Brain microvascular endothelial cell (primary cell): ENCODE results near the gene TANC1.

Experiments used
- DNase-seq: peaks from one replicate; pipeline ENCODE4 v3.0.0-alpha.2; 2020
- H3K27ac ChIP-seq: fragments of 250-450 bp; sonication (Bioruptor Pico); 2 replicates; pipeline ENCODE4 v1.5.1; 2020; ENCODE audit warnings: mild to moderate bottlenecking, moderate library complexity
- H3K27me3 ChIP-seq: fragments of 250-450 bp; sonication (Bioruptor Pico); replicated peaks from 2 replicates; pipeline ENCODE4 v1.5.1; 2020; ENCODE audit warnings: mild to moderate bottlenecking
- H3K36me3 ChIP-seq: fragments of 250-450 bp; sonication (Bioruptor Pico); replicated peaks from 2 replicates; pipeline ENCODE4 v1.5.1; 2020; ENCODE audit warnings: mild to moderate bottlenecking
- H3K4me3 ChIP-seq: 2 replicates; pipeline ENCODE4 v1.5.1; 2011; ENCODE audit warnings: low read depth, mild to moderate bottlenecking, control low read depth, low read length, moderate library complexity
- CTCF ChIP-seq: IDR thresholded peaks from 2 replicates; pipeline ENCODE4 v1.5.1; 2011; ENCODE audit warnings: low read depth, mild to moderate bottlenecking, moderate library complexity, low read length, control low read depth, inconsistent platforms; ENCODE audit errors: missing control alignments
- in situ Hi-C: cut with HindIII; loops from 2 replicates; pipeline ENCODE4 v1.10.0; 2017; ENCODE audit warnings: low sequenced_read_pairs, low pct_ligation_motif_present

Gene TANC1

DNA sequence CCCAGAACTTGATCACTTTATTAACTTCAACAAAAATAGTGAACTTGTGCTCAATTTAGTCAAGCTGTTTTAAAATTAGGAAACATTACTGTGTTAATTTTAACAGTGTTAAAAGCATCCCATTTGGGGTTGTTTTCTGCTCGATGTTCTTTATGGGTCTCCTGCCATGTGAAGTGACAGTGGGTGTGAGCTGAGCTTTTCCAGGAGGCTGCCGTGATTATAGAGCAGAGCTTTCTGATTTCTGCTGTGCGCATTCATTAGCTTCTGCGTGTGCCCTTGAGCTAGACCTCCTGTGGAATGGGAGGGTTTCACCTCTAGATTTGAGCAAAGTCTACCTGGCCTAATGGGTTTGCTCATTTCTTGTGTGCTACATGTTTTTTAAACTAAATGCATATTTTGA is 196.6 kb downstream of the TANC1 start:
- Histone ChIP-seq H3K27me3 (no peaks in the 10 kb centered on the region), H3K4me3 (no peak overlapping the region), H3K36me3 (peaks cover 26% of the 10 kb centered on the region), H3K27ac (no peak overlapping the region)
- no peak for DNase-seq
- in situ Hi-C loops: no loop called here
- no peak for TF ChIP-seq CTCF

DNA sequence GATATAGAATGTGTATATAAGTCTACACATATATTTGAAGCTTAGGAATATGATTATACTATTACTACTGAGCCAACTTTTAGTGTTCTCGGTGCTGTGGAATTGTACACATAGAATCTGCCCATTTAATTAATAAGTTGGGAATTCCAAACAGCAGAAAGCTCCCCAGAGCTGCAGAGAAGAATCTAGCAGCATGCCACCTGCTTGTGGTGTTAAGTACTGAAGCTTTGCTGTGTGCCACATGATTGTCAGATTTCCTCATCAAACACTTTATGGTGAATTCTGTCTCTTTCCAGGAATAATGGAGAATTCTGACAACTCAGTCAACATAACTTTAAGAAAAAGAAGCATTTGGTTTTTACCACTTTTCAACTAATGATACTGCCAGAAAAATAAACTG is 200.3 kb downstream of the TANC1 start:
- Histone ChIP-seq H3K4me3 (no peak overlapping the region), H3K36me3 (peaks cover 34% of the 10 kb centered on the region), H3K27me3 (no peaks in the 10 kb centered on the region), H3K27ac (peak overlapping the region; percentile 8)
- peak; percentile 54 for TF ChIP-seq CTCF
- peak; percentile 45 for DNase-seq
- in situ Hi-C loops: no loop called here

GRCh38 chr2:159169187-159169586 is 200.7 kb downstream of the TANC1 start:
- Histone ChIP-seq H3K27me3 (no peaks in the 10 kb centered on the region), H3K4me3 (no peak overlapping the region), H3K36me3 (peaks cover 39% of the 10 kb centered on the region), H3K27ac (peak overlapping the region; percentile 8)
- DNase-seq: peak; percentile 14
- TF ChIP-seq CTCF: no peak
- in situ Hi-C loops: no loop called here

DNA sequence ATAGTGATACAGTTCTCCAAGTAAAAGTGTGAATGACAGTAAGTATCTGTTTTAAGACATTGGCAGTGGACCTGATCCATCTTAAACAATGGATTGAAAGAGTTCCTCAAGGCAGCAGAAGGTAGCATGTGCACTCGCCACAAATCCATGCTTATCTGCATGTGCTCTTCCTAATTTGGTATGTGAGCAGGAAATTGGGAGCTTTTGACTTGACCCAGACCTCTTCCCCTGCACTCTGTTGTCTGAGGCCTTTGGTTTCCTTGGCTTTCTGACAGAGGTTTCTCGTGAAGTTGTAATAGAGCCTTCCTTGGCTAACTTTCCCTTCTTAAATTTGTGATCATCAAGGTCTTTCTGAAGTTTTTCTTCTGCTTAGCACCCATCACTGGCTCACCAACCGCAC is 204.0 kb downstream of the TANC1 start:
- no peak for TF ChIP-seq CTCF
- in situ Hi-C loops: no loop called here
- Histone ChIP-seq H3K27ac (no peak overlapping the region), H3K27me3 (no peaks in the 10 kb centered on the region), H3K36me3 (peaks cover 46% of the 10 kb centered on the region), H3K4me3 (no peak overlapping the region)
- DNase-seq: no peak

DNA sequence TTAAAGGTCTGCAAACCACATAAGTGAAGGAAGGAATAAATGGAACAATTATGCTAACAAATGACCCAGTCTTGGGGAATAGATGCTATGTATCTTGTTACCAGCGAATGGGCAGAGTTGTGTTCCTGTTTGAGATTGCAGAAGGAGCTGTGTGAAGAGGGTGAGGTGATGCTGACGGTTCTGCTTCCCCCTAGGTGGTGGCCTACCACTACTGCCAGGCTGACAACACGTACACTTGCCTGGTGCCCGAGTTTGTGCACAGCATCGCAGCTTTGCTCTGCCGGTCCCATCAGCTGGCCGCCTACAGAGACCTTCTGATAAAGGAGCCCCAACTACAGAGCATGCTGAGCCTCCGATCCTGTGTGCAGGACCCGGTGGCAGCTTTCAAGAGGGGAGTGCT is 206.3 kb downstream of the TANC1 start:
- TF ChIP-seq CTCF: no peak
- Histone ChIP-seq H3K27me3 (no peaks in the 10 kb centered on the region), H3K4me3 (no peak overlapping the region), H3K27ac (no peak overlapping the region), H3K36me3 (peaks cover 66% of the 10 kb centered on the region)
- no peak for DNase-seq
- in situ Hi-C loops: no loop called here

GRCh38 chr2:159175182-159175581 is 206.7 kb downstream of the TANC1 start:
- TF ChIP-seq CTCF: no peak
- in situ Hi-C loops: no loop called here
- no peaks in the 10 kb centered on the region for H3K27me3 ChIP-seq
- H3K4me3 ChIP-seq: no peak overlapping the region
- no peak for DNase-seq
- peaks cover 67% of the 10 kb centered on the region for H3K36me3 ChIP-seq
- no peak overlapping the region for H3K27ac ChIP-seq
